ENCODE measurements around the gene RERE.

DNA sequence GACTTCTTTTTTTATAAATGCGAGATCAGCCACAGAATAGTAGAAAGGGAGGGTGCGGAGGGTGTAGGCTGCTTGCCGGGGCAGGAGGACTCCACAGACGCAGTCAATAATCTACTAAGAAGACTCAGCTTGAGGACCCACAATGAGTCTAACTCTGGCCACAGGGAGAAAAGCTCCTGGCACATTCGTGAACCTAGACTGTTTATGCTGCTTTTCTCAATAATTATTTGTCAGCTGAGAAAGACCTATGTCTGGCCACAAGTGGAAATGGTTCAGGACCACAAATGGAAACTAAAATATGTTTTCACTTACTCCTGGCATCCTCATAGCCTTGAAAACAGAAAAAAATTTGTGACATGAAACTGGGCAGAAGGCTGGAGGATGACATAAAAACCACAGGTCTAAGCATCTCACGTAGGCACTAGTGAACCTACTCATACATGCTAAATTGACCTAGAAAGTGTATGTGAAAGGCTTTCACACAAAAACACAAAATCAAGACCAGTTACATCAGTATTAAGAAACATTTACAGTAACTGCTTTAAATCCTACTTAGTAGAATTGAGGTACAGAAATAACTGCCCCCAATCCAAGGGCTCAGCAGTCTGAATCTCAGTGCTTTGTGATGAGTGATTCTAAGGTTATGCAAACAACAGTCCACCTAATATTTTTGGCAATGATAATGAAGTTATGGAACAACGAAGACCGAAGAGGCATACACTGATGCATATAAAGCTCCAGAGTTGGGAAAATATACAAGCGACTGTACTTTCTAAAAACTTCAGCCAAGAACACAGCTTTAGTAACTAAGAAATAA lies 340.1 kb downstream of the RERE start:
- TF ChIP-seq, protein P1, sequence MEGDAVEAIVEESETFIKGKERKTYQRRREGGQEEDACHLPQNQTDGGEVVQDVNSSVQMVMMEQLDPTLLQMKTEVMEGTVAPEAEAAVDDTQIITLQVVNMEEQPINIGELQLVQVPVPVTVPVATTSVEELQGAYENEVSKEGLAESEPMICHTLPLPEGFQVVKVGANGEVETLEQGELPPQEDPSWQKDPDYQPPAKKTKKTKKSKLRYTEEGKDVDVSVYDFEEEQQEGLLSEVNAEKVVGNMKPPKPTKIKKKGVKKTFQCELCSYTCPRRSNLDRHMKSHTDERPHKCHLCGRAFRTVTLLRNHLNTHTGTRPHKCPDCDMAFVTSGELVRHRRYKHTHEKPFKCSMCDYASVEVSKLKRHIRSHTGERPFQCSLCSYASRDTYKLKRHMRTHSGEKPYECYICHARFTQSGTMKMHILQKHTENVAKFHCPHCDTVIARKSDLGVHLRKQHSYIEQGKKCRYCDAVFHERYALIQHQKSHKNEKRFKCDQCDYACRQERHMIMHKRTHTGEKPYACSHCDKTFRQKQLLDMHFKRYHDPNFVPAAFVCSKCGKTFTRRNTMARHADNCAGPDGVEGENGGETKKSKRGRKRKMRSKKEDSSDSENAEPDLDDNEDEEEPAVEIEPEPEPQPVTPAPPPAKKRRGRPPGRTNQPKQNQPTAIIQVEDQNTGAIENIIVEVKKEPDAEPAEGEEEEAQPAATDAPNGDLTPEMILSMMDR (IDR thresholded peaks at IDR 0.05): no peak
- TF ChIP-seq POLR2A (IDR thresholded peaks at IDR 0.05): no peak

Data from heart left ventricle (tissue), 13 donors.